Ishikawa (cell line): ENCODE data around the gene EEPD1.

Experiments used
- CEBPB ChIP-seq: IDR thresholded peaks from 2 replicates; pipeline ENCODE4 v1.6.1; 2012
- CREB1 ChIP-seq: IDR thresholded peaks from 2 replicates; pipeline ENCODE4 v1.6.1; 2012; ENCODE audit warnings: low read depth
- EGR1 ChIP-seq: IDR thresholded peaks from 2 replicates; pipeline ENCODE4 v1.6.1; 2012
- EP300 ChIP-seq: IDR thresholded peaks from 2 replicates; pipeline ENCODE4 v1.6.1; 2012; ENCODE audit warnings: borderline replicate concordance
- FOXM1 ChIP-seq: IDR thresholded peaks from 2 replicates; pipeline ENCODE4 v1.6.1; 2012; ENCODE audit warnings: low read depth, borderline replicate concordance
- RAD21 ChIP-seq: IDR thresholded peaks from 2 replicates; pipeline ENCODE4 v1.6.1; 2012; ENCODE audit warnings: low read depth
- TAF1 ChIP-seq: IDR thresholded peaks from 2 replicates; pipeline ENCODE4 v1.6.1; 2012; ENCODE audit warnings: low read depth, mild to moderate bottlenecking
- TEAD4 ChIP-seq: IDR thresholded peaks from 2 replicates; pipeline ENCODE4 v1.6.1; 2012
- TF ChIP-seq, protein P1 (sequence below): IDR thresholded peaks from 2 replicates; pipeline ENCODE4 v1.6.1; 2012; ENCODE audit warnings: low read depth, mild to moderate bottlenecking
- TF ChIP-seq, protein P2 (sequence below): IDR thresholded peaks from 2 replicates; pipeline ENCODE4 v1.6.1; 2012

DNA sequence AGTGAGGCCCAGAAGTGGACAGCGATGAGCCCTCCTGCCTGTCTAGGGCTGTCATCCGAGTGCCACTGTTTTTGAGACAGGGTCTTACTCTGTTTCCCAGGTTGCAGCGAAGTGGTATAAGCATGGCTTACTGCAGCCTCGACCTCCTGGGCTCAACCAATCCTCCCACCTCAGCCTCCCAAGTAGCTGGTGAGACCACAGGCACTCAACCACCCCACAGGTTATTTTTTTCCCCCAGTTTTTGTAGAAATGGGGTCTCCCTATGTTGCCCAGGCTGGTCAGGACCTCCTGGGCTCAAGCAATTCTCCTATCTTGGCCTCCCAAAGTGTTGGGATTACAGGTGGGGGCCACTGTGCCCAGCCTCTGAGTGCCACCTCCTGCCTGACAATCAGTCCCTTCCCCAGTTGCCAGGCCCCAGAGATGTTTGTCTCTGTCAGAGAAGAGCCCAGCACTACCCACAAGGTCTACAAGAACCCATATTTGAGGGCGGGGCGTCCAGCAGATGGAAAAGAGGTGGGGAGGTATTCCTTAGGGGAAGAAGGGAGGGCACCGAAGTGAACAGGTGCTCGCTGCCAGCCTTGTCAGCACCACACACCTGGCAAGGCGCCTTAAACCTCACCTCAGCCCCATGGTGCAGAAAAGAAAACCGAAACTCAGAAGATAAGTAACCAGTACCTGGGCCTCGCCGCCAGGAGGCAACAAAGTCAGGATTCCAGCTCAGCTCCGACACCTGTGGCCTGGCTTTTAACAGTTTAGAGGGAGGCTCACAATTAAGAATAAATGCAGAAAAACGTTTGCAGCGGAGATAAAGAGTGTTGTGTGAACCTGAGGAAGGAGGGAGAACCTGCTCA lies 159.2 kb downstream of the EEPD1 start:
- TF ChIP-seq, protein P1, sequence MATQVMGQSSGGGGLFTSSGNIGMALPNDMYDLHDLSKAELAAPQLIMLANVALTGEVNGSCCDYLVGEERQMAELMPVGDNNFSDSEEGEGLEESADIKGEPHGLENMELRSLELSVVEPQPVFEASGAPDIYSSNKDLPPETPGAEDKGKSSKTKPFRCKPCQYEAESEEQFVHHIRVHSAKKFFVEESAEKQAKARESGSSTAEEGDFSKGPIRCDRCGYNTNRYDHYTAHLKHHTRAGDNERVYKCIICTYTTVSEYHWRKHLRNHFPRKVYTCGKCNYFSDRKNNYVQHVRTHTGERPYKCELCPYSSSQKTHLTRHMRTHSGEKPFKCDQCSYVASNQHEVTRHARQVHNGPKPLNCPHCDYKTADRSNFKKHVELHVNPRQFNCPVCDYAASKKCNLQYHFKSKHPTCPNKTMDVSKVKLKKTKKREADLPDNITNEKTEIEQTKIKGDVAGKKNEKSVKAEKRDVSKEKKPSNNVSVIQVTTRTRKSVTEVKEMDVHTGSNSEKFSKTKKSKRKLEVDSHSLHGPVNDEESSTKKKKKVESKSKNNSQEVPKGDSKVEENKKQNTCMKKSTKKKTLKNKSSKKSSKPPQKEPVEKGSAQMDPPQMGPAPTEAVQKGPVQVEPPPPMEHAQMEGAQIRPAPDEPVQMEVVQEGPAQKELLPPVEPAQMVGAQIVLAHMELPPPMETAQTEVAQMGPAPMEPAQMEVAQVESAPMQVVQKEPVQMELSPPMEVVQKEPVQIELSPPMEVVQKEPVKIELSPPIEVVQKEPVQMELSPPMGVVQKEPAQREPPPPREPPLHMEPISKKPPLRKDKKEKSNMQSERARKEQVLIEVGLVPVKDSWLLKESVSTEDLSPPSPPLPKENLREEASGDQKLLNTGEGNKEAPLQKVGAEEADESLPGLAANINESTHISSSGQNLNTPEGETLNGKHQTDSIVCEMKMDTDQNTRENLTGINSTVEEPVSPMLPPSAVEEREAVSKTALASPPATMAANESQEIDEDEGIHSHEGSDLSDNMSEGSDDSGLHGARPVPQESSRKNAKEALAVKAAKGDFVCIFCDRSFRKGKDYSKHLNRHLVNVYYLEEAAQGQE: no peak
- TF ChIP-seq CREB1 (no peak), TAF1 (no peak), CEBPB (no peak), EGR1 (no peak), FOXM1 (no peak), EP300 (no peak), TEAD4 (no peak), RAD21 (no peak)
- TF ChIP-seq, protein P2, sequence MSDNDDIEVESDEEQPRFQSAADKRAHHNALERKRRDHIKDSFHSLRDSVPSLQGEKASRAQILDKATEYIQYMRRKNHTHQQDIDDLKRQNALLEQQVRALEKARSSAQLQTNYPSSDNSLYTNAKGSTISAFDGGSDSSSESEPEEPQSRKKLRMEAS: no peak
